ENCODE data around the gene PRDX1. TPM values are rescaled to one million over a fixed set of nuclear protein-coding genes. Genes with fewer than 3 reads are reported as not detected.
A peak's percentile ranks its signal among the peaks of the same experiment; 100 is the strongest.
"Not testable (repeated sequence)": the region's sequence is repeated elsewhere in the genome, so short reads cannot be mapped to it uniquely, and the experiment has no call there.

Gene PRDX1
- total RNA-seq, 3 donors from 2014 or later = 820 to 951 (median 896) TPM

DNA sequence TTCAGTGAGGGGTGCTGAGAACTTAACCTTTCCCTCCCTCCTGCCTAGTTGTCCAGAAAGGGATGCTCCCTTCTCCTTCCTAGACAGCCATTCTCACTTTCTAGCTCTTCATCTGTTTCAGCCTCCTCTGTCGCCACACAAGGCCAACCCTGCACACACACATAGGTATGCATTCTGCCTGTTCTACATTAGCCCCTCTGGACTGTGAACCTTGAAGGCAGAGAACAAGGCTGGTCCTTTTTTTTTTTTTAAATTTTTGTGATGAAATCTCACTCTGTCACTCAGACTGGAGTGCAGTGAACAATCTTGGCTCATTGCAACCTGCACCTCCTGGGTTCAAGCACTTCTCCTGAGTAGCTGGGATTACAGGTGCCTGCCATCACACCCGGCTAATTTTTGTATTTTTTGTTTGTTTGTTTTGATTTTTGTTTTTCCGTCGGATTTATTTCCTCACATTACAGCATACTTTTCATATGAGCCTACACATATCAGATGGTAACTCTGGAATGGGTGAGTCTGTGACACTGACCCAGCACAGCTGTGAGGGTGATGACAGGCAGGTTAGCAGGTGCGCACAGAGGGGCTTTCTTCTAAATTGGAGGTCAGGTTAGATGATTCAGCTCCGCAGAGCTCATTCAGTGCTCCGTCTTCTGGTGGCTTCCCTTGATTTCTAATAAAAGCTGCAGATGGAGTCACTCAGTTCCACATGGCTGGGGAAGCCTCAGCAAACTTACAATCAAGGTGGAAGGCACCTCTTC, 24.0 kb upstream of the PRDX1 start:
- DNase-seq (no peak), ATAC-seq (no peak)

DNA sequence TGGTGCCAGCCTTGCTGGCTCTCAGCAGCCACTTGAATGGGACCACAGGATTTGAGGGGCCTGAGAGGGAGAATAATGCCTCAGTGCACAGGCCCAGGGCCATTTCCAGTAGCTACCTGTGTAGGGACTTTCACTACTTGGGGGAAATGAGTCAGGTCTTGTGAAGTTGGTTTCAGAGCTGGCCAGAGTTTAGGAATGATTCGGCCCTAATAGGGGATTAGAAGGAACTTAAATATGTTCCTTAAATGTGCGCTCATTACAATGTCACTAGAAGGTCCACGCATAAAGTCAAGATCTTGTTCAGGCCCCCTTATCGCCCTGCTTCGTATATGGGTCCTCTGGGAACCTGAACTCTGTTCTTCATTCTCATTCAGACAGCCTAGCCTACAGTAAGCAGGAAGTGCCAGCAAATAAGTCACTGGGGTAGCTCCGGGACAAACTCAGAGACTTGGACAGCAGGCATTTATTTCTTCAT, 23.4 kb upstream of the PRDX1 start:
- H3K9me3 Mint-ChIP-seq = no peaks in the 10 kb centered on the region
- ATAC-seq (peak in 1 of 2 donors; percentile 34), DNase-seq (no peak)
- no peaks in the 10 kb centered on the region for H3K36me3 Mint-ChIP-seq (ENCODE audit: insufficient read depth)
- no peak overlapping the region for H3K4me3 Mint-ChIP-seq
- peaks cover 32% of the 10 kb centered on the region for H3K4me1 Mint-ChIP-seq (ENCODE audit: low read depth)
- no peaks in the 10 kb centered on the region for H3K27me3 Mint-ChIP-seq (ENCODE audit: low read depth)

More for the DNA sequence above, 24.0 kb upstream of the PRDX1 start:
- Mint-ChIP-seq H3K4me3 (no peak overlapping the region), H3K27me3 (ENCODE audit: low read depth) (no peaks in the 10 kb centered on the region), H3K4me1 (ENCODE audit: low read depth) (peaks cover 32% of the 10 kb centered on the region), H3K9me3 (no peaks in the 10 kb centered on the region), H3K36me3 (ENCODE audit: insufficient read depth) (no peaks in the 10 kb centered on the region)

DNA sequence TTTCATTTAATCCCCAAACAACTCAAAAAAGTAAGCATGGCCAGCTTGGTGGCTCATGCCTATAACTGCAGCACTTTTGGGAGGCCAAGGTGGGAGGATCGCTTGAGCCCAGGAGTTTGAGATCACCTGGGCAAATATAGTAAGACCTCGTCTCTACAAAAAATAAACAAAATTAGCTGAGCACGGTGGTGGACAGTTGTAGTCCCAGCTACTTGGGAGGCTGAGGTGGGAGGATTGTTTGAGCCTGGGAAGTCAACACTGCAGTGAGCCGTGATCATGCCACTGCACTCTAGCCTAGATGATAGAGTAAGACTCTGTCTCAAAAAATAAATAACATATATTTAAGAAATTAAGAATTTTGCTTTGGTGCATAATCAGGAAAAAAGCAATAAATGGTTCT, 22.8 kb upstream of the PRDX1 start:
- no peak for ATAC-seq

GRCh38 chr1:45543581-45544417, 22.1 kb upstream of the PRDX1 start:
- DNase-seq = peak; percentile 72
- Mint-ChIP-seq H3K27me3 (ENCODE audit: low read depth) (no peaks in the 10 kb centered on the region), H3K4me3 (peak overlapping the region; percentile 66), H3K9me3 (no peaks in the 10 kb centered on the region), H3K4me1 (ENCODE audit: low read depth) (peaks cover 32% of the 10 kb centered on the region), H3K36me3 (ENCODE audit: insufficient read depth) (no peaks in the 10 kb centered on the region)
- peak; percentile 90 to 94 for ATAC-seq

More for the DNA sequence above, 22.8 kb upstream of the PRDX1 start:
- no peaks in the 10 kb centered on the region for H3K27me3 Mint-ChIP-seq (ENCODE audit: low read depth)
- no peaks in the 10 kb centered on the region for H3K36me3 Mint-ChIP-seq (ENCODE audit: insufficient read depth)
- H3K4me1 Mint-ChIP-seq (ENCODE audit: low read depth) = peaks cover 32% of the 10 kb centered on the region
- no peak for DNase-seq
- no peak overlapping the region for H3K4me3 Mint-ChIP-seq
- no peaks in the 10 kb centered on the region for H3K9me3 Mint-ChIP-seq

GRCh38 chr1:45542591-45542990, 20.9 kb upstream of the PRDX1 start:
- DNase-seq (no peak), ATAC-seq (no peak)
- Mint-ChIP-seq H3K4me3 (no peak overlapping the region), H3K36me3 (ENCODE audit: insufficient read depth) (no peaks in the 10 kb centered on the region), H3K27me3 (ENCODE audit: low read depth) (no peaks in the 10 kb centered on the region), H3K4me1 (ENCODE audit: low read depth) (peaks cover 32% of the 10 kb centered on the region), H3K9me3 (no peaks in the 10 kb centered on the region)

DNA sequence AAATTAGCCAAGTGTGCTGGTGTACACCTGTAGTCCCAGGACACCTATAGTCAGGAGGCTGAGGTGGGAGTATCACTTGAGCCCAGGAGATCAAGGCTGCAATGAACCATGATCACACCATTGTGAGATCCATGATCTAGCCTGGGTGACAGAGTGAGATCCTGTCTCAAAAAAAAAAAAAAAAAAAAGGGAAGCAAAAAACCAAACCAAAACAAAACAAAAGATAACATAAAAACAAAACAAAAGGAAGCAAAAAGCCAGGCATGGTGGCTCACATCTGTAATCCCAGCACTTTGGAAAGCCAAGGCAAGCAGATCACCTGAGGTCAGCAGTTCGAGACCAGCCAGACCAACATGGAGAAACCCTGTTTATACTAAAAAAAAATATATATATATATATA, 19.5 kb upstream of the PRDX1 start:
- no peak for DNase-seq
- Mint-ChIP-seq H3K4me1 (ENCODE audit: low read depth) (peaks cover 35% of the 10 kb centered on the region), H3K36me3 (ENCODE audit: insufficient read depth) (no peaks in the 10 kb centered on the region), H3K9me3 (no peaks in the 10 kb centered on the region), H3K4me3 (no peak overlapping the region), H3K27me3 (ENCODE audit: low read depth) (no peaks in the 10 kb centered on the region)
- no peak for ATAC-seq

GRCh38 chr1:45536886-45537285, 15.2 kb upstream of the PRDX1 start:
- DNase-seq (no peak), ATAC-seq (no peak)
- Mint-ChIP-seq H3K4me3 (no peak overlapping the region), H3K9me3 (no peaks in the 10 kb centered on the region), H3K27me3 (ENCODE audit: low read depth) (no peaks in the 10 kb centered on the region), H3K36me3 (ENCODE audit: insufficient read depth) (no peaks in the 10 kb centered on the region), H3K4me1 (ENCODE audit: low read depth) (peaks cover 6% of the 10 kb centered on the region)

GRCh38 chr1:45535988-45536766, 14.5 kb upstream of the PRDX1 start:
- H3K4me1 Mint-ChIP-seq (ENCODE audit: low read depth) = peaks cover 7% of the 10 kb centered on the region
- H3K9me3 Mint-ChIP-seq = no peaks in the 10 kb centered on the region
- H3K4me3 Mint-ChIP-seq = no peak overlapping the region
- H3K36me3 Mint-ChIP-seq (ENCODE audit: insufficient read depth) = no peaks in the 10 kb centered on the region
- DNase-seq (no peak), ATAC-seq (peak; percentile 82 to 87)
- H3K27me3 Mint-ChIP-seq (ENCODE audit: low read depth) = no peaks in the 10 kb centered on the region

DNA sequence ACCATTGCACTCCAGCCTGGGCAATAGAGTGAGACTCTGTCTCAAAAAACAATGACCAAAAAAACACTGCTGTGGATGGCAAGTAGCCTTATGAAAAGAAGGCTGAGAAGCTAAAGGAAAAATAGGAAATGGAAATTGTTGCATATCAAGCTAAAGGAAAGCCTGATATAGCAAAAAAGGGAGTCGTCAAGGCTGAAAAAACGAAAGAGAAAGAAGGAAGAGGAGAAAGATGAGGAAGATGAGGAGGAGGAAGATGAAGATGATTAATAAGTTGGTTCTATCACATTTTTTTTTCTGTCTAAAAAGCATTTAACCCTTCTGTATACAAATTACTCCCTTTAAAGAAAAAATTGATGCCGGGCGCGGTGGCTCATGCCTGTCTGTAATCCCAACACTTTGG, 10.2 kb upstream of the PRDX1 start:
- H3K4me1 Mint-ChIP-seq (ENCODE audit: low read depth) = peaks cover 7% of the 10 kb centered on the region
- no peaks in the 10 kb centered on the region for H3K36me3 Mint-ChIP-seq (ENCODE audit: insufficient read depth)
- DNase-seq = no peak
- no peak for ATAC-seq
- H3K9me3 Mint-ChIP-seq = no peaks in the 10 kb centered on the region
- no peaks in the 10 kb centered on the region for H3K27me3 Mint-ChIP-seq (ENCODE audit: low read depth)
- no peak overlapping the region for H3K4me3 Mint-ChIP-seq

GRCh38 chr1:45530632-45531135, 9.0 kb upstream of the PRDX1 start:
- H3K4me1 Mint-ChIP-seq (ENCODE audit: low read depth) = peaks cover 2% of the 10 kb centered on the region
- ATAC-seq = no peak
- no peak for DNase-seq

GRCh38 chr1:45526135-45526644, 4.5 kb upstream of the PRDX1 start:
- Mint-ChIP-seq H3K4me1 (ENCODE audit: low read depth) (peaks cover 19% of the 10 kb centered on the region), H3K9me3 (no peaks in the 10 kb centered on the region), H3K4me3 (no peak overlapping the region), H3K27me3 (ENCODE audit: low read depth) (peaks cover 2% of the 10 kb centered on the region), H3K36me3 (ENCODE audit: insufficient read depth) (no peaks in the 10 kb centered on the region)
- DNase-seq = no peak
- ATAC-seq = no peak

More at GRCh38 chr1:45530632-45531135, 9.0 kb upstream of the PRDX1 start:
- no peaks in the 10 kb centered on the region for H3K9me3 Mint-ChIP-seq
- no peaks in the 10 kb centered on the region for H3K27me3 Mint-ChIP-seq (ENCODE audit: low read depth)
- no peak overlapping the region for H3K4me3 Mint-ChIP-seq
- no peaks in the 10 kb centered on the region for H3K36me3 Mint-ChIP-seq (ENCODE audit: insufficient read depth)

DNA sequence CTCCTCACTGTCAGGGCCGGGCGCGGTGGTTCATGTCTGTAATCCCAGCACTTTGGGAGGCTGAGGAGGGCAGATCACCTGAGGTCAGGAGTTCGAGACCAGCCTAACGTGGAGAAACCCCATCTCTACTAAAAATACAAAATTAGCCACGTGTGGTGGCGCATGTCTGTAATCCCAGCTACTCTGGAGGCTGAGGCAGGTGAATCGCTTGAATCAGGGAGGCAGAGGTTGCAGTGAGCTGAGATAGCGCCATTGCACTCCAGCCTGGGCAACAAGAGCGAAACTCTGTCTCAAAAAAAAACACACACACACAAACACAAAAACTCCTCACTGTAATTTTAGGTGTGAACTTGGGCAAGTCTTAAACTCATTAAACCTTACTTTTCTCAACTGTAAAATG, 2.3 kb upstream of the PRDX1 start:
- H3K36me3 Mint-ChIP-seq (ENCODE audit: insufficient read depth); ATAC-seq; DNase-seq; H3K27me3 Mint-ChIP-seq (ENCODE audit: low read depth); H3K9me3 Mint-ChIP-seq; H3K4me3 Mint-ChIP-seq: not testable (repeated sequence)
- H3K4me1 Mint-ChIP-seq (ENCODE audit: low read depth) = peaks cover 30% of the 10 kb centered on the region

DNA sequence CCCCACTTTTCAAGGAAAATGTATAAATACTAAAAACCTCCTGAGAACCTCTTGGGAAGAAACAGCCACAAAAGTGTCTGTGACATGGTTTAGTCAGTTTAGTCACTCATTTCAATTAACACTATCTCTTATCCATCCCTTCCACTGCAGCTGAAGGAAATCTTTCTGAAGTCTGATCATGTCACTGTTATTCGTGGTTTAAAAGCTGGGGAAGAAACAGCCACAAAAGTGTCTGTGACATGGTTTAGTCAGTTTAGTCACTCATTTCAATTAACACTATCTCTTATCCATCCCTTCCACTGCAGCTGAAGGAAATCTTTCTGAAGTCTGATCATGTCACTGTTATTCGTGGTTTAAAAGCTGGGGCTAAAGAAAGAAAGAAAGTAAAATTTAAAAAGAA, 1.8 kb upstream of the PRDX1 start:
- H3K4me1 Mint-ChIP-seq (ENCODE audit: low read depth) = peaks cover 35% of the 10 kb centered on the region
- H3K9me3 Mint-ChIP-seq; H3K36me3 Mint-ChIP-seq (ENCODE audit: insufficient read depth); DNase-seq; H3K27me3 Mint-ChIP-seq (ENCODE audit: low read depth); H3K4me3 Mint-ChIP-seq: not testable (repeated sequence)
- peak; percentile 1 to 8 for ATAC-seq
